ELR (cell line): Measurements from ENCODE around the gene WDFY4.

Experiments used
- DNase-seq: peaks from one replicate; pipeline ENCODE4 v3.0.0-alpha.2; 2015; ENCODE audit warnings: low read depth

WDFY4 gene

GRCh38 chr10:48818081-48818480 lies 133.4 kb downstream of the WDFY4 start:
- no peak for DNase-seq

GRCh38 chr10:48818861-48819520 lies 134.3 kb downstream of the WDFY4 start:
- DNase-seq: no peak

- DNase-seq: no peak
Observed at GRCh38 chr10:48819783-48820182, 135.1 kb downstream of the WDFY4 start.

- DNase-seq: no peak
Observed at GRCh38 chr10:48820231-48820630, 135.6 kb downstream of the WDFY4 start.

- no peak for DNase-seq
Observed at GRCh38 chr10:48820699-48821098, 136.0 kb downstream of the WDFY4 start.

- DNase-seq: no peak
Observed at GRCh38 chr10:48821111-48821510, 136.4 kb downstream of the WDFY4 start.

GRCh38 chr10:48821692-48822091 lies 137.0 kb downstream of the WDFY4 start:
- no peak for DNase-seq

GRCh38 chr10:48833674-48834073 lies 149.0 kb downstream of the WDFY4 start:
- DNase-seq: no peak

- no peak for DNase-seq
Observed at GRCh38 chr10:48834189-48834965, 149.7 kb downstream of the WDFY4 start.

GRCh38 chr10:48835781-48836180 lies 151.1 kb downstream of the WDFY4 start:
- DNase-seq: no peak

GRCh38 chr10:48836605-48837004 lies 151.9 kb downstream of the WDFY4 start:
- no peak for DNase-seq

- DNase-seq: no peak
Observed at GRCh38 chr10:48838834-48839233, 154.2 kb downstream of the WDFY4 start.

- no peak for DNase-seq
Observed at GRCh38 chr10:48839809-48840679, 155.4 kb downstream of the WDFY4 start.

- no peak for DNase-seq
Observed at GRCh38 chr10:48842231-48842630, 157.6 kb downstream of the WDFY4 start.

GRCh38 chr10:48843198-48843597 lies 158.5 kb downstream of the WDFY4 start:
- DNase-seq: no peak

GRCh38 chr10:48844616-48845015 lies 159.9 kb downstream of the WDFY4 start:
- no peak for DNase-seq

GRCh38 chr10:48845512-48845911 lies 160.8 kb downstream of the WDFY4 start:
- DNase-seq: no peak

GRCh38 chr10:48847691-48848090 lies 163.0 kb downstream of the WDFY4 start:
- DNase-seq: no peak

- DNase-seq: no peak
Observed at GRCh38 chr10:48856855-48857254, 172.2 kb downstream of the WDFY4 start.

- DNase-seq: no peak
Observed at GRCh38 chr10:48872234-48872633, 187.6 kb downstream of the WDFY4 start.

GRCh38 chr10:48878091-48878490 lies 193.4 kb downstream of the WDFY4 start:
- DNase-seq: no peak

GRCh38 chr10:48879451-48879850 lies 194.8 kb downstream of the WDFY4 start:
- DNase-seq: no peak
